ENCODE data around the gene PPA2.

DNA sequence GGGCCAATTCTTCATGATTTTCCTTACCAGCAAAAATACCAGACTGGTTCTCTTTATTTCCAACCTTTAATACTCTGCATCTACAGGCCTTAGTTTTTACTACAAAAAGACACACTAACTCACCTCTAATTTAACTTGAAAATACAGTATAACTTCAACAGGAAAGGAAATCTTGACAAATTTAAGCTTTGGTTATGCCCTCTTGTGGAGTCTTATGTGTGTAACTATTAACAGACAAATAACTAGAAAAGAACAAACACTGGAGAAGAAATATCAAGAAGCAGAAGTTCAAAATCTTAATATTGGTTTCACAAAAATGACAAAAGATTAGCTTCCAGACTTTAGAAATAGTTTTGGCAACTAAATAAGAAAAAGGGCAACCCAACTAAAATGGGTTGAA lies 33.0 kb downstream of the PPA2 start:
- TF ChIP-seq, protein P1, sequence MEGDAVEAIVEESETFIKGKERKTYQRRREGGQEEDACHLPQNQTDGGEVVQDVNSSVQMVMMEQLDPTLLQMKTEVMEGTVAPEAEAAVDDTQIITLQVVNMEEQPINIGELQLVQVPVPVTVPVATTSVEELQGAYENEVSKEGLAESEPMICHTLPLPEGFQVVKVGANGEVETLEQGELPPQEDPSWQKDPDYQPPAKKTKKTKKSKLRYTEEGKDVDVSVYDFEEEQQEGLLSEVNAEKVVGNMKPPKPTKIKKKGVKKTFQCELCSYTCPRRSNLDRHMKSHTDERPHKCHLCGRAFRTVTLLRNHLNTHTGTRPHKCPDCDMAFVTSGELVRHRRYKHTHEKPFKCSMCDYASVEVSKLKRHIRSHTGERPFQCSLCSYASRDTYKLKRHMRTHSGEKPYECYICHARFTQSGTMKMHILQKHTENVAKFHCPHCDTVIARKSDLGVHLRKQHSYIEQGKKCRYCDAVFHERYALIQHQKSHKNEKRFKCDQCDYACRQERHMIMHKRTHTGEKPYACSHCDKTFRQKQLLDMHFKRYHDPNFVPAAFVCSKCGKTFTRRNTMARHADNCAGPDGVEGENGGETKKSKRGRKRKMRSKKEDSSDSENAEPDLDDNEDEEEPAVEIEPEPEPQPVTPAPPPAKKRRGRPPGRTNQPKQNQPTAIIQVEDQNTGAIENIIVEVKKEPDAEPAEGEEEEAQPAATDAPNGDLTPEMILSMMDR (conservative IDR thresholded peaks at IDR 0.05; ENCODE audit: low read depth in 2 of 2): no peak
- TF ChIP-seq EZH2 (IDR thresholded peaks at IDR 0.05; ENCODE audit: low read depth, unreplicated experiment): no peak
- no peak for TF ChIP-seq ZNF331 (CRISPR knock-in tag; IDR thresholded peaks at IDR 0.05; ENCODE audit: low read depth)
- TF ChIP-seq POLR2AphosphoS5 (IDR thresholded peaks at IDR 0.05; ENCODE audit: low read depth): no peak
- TF ChIP-seq EZH2phosphoT487 (IDR thresholded peaks at IDR 0.05; ENCODE audit: unreplicated experiment): no peak
- TF ChIP-seq, protein P2, sequence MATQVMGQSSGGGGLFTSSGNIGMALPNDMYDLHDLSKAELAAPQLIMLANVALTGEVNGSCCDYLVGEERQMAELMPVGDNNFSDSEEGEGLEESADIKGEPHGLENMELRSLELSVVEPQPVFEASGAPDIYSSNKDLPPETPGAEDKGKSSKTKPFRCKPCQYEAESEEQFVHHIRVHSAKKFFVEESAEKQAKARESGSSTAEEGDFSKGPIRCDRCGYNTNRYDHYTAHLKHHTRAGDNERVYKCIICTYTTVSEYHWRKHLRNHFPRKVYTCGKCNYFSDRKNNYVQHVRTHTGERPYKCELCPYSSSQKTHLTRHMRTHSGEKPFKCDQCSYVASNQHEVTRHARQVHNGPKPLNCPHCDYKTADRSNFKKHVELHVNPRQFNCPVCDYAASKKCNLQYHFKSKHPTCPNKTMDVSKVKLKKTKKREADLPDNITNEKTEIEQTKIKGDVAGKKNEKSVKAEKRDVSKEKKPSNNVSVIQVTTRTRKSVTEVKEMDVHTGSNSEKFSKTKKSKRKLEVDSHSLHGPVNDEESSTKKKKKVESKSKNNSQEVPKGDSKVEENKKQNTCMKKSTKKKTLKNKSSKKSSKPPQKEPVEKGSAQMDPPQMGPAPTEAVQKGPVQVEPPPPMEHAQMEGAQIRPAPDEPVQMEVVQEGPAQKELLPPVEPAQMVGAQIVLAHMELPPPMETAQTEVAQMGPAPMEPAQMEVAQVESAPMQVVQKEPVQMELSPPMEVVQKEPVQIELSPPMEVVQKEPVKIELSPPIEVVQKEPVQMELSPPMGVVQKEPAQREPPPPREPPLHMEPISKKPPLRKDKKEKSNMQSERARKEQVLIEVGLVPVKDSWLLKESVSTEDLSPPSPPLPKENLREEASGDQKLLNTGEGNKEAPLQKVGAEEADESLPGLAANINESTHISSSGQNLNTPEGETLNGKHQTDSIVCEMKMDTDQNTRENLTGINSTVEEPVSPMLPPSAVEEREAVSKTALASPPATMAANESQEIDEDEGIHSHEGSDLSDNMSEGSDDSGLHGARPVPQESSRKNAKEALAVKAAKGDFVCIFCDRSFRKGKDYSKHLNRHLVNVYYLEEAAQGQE (IDR thresholded peaks at IDR 0.05; ENCODE audit: unreplicated experiment): no peak
- no peak for TF ChIP-seq CREB1 (CRISPR knock-in tag; IDR thresholded peaks at IDR 0.05; ENCODE audit: low read depth)
- no peak for TF ChIP-seq JUNB (IDR thresholded peaks at IDR 0.05; ENCODE audit: unreplicated experiment)
- no peak for TF ChIP-seq ETS1 (IDR thresholded peaks at IDR 0.05)
- no peak for TF ChIP-seq STAT1 (IDR thresholded peaks at IDR 0.05; ENCODE audit: unreplicated experiment)
- no peak for TF ChIP-seq ZNF114 (CRISPR knock-in tag; IDR thresholded peaks at IDR 0.05)
- no peak for TF ChIP-seq NANOG (IDR thresholded peaks at IDR 0.05; ENCODE audit: borderline replicate concordance)
- TF ChIP-seq ZNF462 (CRISPR knock-in tag; IDR thresholded peaks at IDR 0.05): no peak
